PC-9 (cell line): ENCODE results near the gene ARHGAP45.

Source experiments
- CTCF ChIP-seq: fragments of 200-600 bp; sonication (generic); conservative IDR thresholded peaks from 2 replicates; pipeline ENCODE4 v1.6.1; 2017; ENCODE audit warnings: mixed run types, antibody characterized with exemption, mild to moderate bottlenecking, moderate library complexity
- EZH2 ChIP-seq: fragments of 200-600 bp; sonication (generic); IDR thresholded peaks from 2 replicates; pipeline ENCODE4 v1.8.0; 2017; ENCODE audit warnings: antibody characterized with exemption, low read depth

GRCh38 chr19:1020868-1021425 is 46.0 kb upstream of the ARHGAP45 start, which contains the start of gene TMEM259:
- TF ChIP-seq CTCF: no peak
- TF ChIP-seq EZH2: no peak
